ENCODE data around the gene KCNS1.
"Not testable (repeated sequence)": the region's sequence is repeated elsewhere in the genome, so short reads cannot be mapped to it uniquely, and the experiment has no call there.

The KCNS1 gene

DNA sequence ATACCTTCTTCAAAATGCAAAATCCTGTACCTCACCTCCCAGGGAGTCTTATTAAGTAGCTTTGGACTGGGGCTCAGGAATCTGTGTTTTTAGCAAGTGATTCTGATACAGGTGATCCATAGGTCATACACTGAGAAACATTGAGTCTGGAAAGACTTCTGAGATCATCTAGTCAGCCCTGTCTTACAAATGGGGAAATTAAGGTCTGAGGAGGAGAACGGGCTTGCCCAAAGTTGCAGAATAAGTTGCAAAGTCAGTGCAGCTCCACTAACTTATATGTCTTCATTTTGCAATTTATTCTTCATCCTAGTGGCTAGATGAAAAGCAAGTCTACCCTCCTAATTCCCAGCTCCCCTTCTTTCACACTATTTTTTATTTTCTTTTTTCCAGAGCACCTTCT lies 28.9 kb downstream of the KCNS1 start:
- DNase-seq = no peak

GRCh38 chr20:45070932-45071632 lies 29.8 kb downstream of the KCNS1 start:
- no peak for DNase-seq

DNA sequence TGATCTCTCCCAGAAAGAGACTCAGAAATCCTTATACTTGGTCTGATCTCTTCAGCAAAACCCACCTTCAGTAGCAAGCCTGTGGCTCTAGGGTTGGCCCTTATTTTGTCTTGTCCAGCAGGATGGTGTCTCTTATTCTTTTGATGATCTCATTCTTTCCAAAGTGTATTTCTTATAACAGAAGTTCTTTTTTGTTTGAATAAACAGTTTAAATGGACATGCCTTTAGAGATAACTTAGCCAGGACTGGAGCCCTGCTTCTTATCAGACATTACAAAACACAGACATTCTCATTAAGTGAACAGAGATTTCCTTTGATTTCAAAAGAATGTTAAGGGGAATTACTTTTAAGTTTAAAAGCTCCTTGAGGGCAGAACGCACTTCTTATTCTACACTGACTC lies 31.7 kb downstream of the KCNS1 start:
- no peak for DNase-seq

- DNase-seq = no peak
Measured at GRCh38 chr20:45067558-45067957, 33.4 kb downstream of the KCNS1 start.

GRCh38 chr20:45067087-45067486 lies 33.8 kb downstream of the KCNS1 start:
- no peak for DNase-seq

GRCh38 chr20:45066372-45066771 lies 34.6 kb downstream of the KCNS1 start:
- no peak for DNase-seq

DNA sequence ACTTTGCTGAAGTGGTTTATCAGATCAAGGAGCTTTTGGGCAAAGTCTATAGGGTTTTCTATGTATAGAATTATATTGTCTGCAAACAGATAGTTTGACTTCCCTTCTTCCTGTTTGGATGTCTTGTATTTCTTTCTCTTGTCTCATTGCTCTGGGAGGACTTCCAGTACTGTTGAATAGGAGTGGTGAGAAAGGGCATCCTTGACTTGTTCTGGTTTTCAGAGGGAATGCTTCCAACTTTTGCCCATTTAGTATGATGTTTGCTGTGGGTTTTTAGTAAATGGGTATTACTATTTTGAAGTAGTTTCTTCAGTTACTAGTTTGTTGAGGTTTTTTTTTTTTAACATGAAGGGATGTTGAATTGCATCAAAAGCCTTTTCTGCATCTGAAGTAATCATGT lies 36.1 kb downstream of the KCNS1 start:
- DNase-seq = no peak

GRCh38 chr20:45063107-45063506 lies 37.8 kb downstream of the KCNS1 start:
- not testable (repeated sequence) for DNase-seq

GRCh38 chr20:45061244-45061643 lies 39.7 kb downstream of the KCNS1 start:
- DNase-seq = no peak

GRCh38 chr20:45060294-45060693 lies 40.6 kb downstream of the KCNS1 start:
- DNase-seq = no peak

- no peak for DNase-seq
Measured at GRCh38 chr20:45059022-45059728, 41.8 kb downstream of the KCNS1 start.

GRCh38 chr20:45058168-45058850 lies 42.6 kb downstream of the KCNS1 start:
- no peak for DNase-seq

- no peak for DNase-seq
Measured at GRCh38 chr20:45056473-45057173, 44.3 kb downstream of the KCNS1 start.

GRCh38 chr20:45055056-45055455 lies 45.9 kb downstream of the KCNS1 start:
- no peak for DNase-seq

- DNase-seq = no peak
Measured at GRCh38 chr20:45053430-45054351, 47.2 kb downstream of the KCNS1 start.

DNA sequence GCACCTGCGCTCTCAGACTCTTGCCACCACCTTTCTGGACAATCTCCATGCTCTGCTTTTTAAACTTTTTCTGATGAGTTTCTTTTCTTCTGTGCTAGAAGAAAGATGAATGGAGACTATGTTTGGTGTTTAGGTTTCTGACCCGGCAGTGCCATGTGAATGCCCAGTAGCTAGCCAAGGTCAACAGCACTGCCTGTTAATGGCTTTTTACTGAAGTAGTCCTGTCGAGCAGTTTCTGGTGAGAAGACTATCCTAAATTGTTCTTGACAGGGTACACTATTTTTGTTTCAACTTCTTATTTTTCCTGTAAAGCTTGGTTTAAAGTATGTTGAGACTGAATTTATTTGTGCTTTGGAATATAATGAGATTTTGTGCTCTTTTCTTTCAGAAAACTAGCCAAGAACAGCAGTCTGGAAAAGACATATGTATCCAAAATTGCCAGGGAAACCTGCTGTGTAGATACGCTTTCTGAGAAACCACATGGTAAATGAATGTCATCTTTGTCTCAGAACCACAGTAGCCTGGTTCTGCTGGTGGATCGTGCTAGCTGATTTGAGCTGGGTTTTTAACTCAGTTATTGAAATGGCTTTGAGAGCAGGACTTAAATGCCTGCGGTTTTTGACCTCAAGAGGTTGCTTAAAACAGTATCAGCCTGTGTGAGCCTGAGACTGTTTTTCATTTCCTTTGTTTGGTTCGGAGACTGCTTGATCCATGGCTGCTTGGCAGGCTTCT lies 48.1 kb downstream of the KCNS1 start:
- DNase-seq = peak; percentile 41

GRCh38 chr20:45051204-45052060 lies 49.5 kb downstream of the KCNS1 start:
- peak; percentile 14 for DNase-seq

GRCh38 chr20:45049904-45050471 lies 50.9 kb downstream of the KCNS1 start:
- DNase-seq = no peak

- no peak for DNase-seq
Measured at GRCh38 chr20:45049438-45049837, 51.5 kb downstream of the KCNS1 start.

- no peak for DNase-seq
Measured at GRCh38 chr20:45047581-45048119, 53.3 kb downstream of the KCNS1 start.

Data from CD4-positive, alpha-beta T cell treated with Interleukin-17A for 1 hour (primary cell).